ENCODE results near the gene MYO6.

GRCh38 chr6:75819776-75820487 is 70.9 kb downstream of the MYO6 start:
- TF ChIP-seq, protein P1, sequence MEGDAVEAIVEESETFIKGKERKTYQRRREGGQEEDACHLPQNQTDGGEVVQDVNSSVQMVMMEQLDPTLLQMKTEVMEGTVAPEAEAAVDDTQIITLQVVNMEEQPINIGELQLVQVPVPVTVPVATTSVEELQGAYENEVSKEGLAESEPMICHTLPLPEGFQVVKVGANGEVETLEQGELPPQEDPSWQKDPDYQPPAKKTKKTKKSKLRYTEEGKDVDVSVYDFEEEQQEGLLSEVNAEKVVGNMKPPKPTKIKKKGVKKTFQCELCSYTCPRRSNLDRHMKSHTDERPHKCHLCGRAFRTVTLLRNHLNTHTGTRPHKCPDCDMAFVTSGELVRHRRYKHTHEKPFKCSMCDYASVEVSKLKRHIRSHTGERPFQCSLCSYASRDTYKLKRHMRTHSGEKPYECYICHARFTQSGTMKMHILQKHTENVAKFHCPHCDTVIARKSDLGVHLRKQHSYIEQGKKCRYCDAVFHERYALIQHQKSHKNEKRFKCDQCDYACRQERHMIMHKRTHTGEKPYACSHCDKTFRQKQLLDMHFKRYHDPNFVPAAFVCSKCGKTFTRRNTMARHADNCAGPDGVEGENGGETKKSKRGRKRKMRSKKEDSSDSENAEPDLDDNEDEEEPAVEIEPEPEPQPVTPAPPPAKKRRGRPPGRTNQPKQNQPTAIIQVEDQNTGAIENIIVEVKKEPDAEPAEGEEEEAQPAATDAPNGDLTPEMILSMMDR (IDR thresholded peaks at IDR 0.05), result no peak
- no peak for TF ChIP-seq POLR2AphosphoS5 (IDR thresholded peaks at IDR 0.05)
